Tibial nerve (tissue), 4 donors: ENCODE measurements around the gene KDM4C.

Experiments
- EP300 ChIP-seq, 2 donors: sonication (generic); formaldehyde crosslinking; IDR thresholded peaks; one replicate each; pipeline ENCODE4 v1.6.1; 2017; ENCODE audit warnings: antibody characterized with exemption in 2 of 2, mild to moderate bottlenecking in 1 of 2
- POLR2A ChIP-seq, 2 donors: fragments of 450-650 bp; IDR thresholded peaks; one replicate each; pipeline ENCODE4 v1.6.1; 2017; ENCODE audit warnings: antibody characterized with exemption in 2 of 2, mild to moderate bottlenecking in 2 of 2, moderate library complexity in 2 of 2
- TF ChIP-seq, protein P1 (sequence below), 5 experiments: fragments of 200-600 bp in 3 of 5; fragments of 450-650 bp in 2 of 5; sonication (generic) in 3 of 5; IDR thresholded peaks; one replicate each; pipeline ENCODE4 v1.5.1; 2016 to 2019; ENCODE audit warnings: antibody characterized with exemption in 5 of 5, mild to moderate bottlenecking in 3 of 5, moderate library complexity in 2 of 5

DNA sequence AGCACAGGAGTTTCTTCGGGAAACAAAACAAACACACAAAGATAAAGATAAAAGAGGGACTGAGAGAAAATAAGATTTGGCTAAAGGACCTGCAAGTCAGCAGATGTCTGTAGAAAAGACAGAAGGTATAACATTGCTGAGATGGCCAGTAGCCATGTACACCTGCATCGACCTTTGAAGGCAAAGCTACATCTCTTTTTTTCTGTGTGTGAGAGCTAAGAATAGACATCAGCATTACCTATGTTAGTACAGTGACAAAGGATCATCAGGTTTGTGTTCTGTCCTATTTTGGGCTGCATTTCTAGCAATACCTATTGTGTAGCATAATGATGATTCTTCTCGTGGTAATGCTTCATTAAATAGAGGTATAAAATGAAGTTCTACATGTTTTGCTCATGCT is 64.9 kb downstream of the KDM4C start:
- TF ChIP-seq, protein P1, sequence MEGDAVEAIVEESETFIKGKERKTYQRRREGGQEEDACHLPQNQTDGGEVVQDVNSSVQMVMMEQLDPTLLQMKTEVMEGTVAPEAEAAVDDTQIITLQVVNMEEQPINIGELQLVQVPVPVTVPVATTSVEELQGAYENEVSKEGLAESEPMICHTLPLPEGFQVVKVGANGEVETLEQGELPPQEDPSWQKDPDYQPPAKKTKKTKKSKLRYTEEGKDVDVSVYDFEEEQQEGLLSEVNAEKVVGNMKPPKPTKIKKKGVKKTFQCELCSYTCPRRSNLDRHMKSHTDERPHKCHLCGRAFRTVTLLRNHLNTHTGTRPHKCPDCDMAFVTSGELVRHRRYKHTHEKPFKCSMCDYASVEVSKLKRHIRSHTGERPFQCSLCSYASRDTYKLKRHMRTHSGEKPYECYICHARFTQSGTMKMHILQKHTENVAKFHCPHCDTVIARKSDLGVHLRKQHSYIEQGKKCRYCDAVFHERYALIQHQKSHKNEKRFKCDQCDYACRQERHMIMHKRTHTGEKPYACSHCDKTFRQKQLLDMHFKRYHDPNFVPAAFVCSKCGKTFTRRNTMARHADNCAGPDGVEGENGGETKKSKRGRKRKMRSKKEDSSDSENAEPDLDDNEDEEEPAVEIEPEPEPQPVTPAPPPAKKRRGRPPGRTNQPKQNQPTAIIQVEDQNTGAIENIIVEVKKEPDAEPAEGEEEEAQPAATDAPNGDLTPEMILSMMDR (IDR thresholded peaks at IDR 0.05): no peak
- TF ChIP-seq POLR2A (IDR thresholded peaks at IDR 0.05): no peak
- no peak for TF ChIP-seq EP300 (IDR thresholded peaks at IDR 0.05)
